ENCODE data around the gene TNRC6A. TPM values are rescaled to one million over a fixed set of nuclear protein-coding genes. Genes with fewer than 3 reads are reported as not detected.
"Not testable (repeated sequence)": the region's sequence is repeated elsewhere in the genome, so short reads cannot be mapped to it uniquely, and the experiment has no call there.

TNRC6A gene
- total RNA-seq, 1 donor from 2014 or later = 53.0 TPM

GRCh38 chr16:24701521-24701951 is 27.9 kb upstream of the TNRC6A start:
- Histone ChIP-seq H3K36me3 (no peaks in the 10 kb centered on the region), H3K4me3 (no peak overlapping the region), H3K27ac (peak overlapping the region; percentile 82), H3K27me3 (no peaks in the 10 kb centered on the region), H3K4me1 (peaks cover 19% of the 10 kb centered on the region), H3K9me3 (no peaks in the 10 kb centered on the region)
- intact Hi-C loops (cut with DNase I) = no loop called here
- TF ChIP-seq CTCF (IDR thresholded peaks at IDR 0.05) (no peak), POLR2A (IDR thresholded peaks at IDR 0.05) (no peak), POLR2AphosphoS5 (IDR thresholded peaks at IDR 0.05; ENCODE audit: insufficient read depth in 1 of 2, low read depth in 1 of 2) (no peak)
- DNase-seq (ENCODE audit: extremely low spot score in 2 of 2) = no peak

- DNase-seq (ENCODE audit: extremely low spot score in 2 of 2); H3K36me3 ChIP-seq; intact Hi-C loops (cut with DNase I); H3K27me3 ChIP-seq; H3K4me1 ChIP-seq; H3K9me3 ChIP-seq; H3K27ac ChIP-seq; H3K4me3 ChIP-seq: not testable (repeated sequence)
Observed at GRCh38 chr16:24707760-24708159, 21.7 kb upstream of the TNRC6A start.

- H3K27me3 ChIP-seq = no peaks in the 10 kb centered on the region
- H3K36me3 ChIP-seq = no peaks in the 10 kb centered on the region
- no peak overlapping the region for H3K27ac ChIP-seq
- H3K9me3 ChIP-seq = no peaks in the 10 kb centered on the region
- DNase-seq (ENCODE audit: extremely low spot score in 2 of 2) = no peak
- no peak overlapping the region for H3K4me3 ChIP-seq
- no peaks in the 10 kb centered on the region for H3K4me1 ChIP-seq
- TF ChIP-seq POLR2AphosphoS5 (IDR thresholded peaks at IDR 0.05; ENCODE audit: insufficient read depth in 1 of 2, low read depth in 1 of 2) (no peak), CTCF (IDR thresholded peaks at IDR 0.05) (no peak), POLR2A (IDR thresholded peaks at IDR 0.05) (no peak)
- intact Hi-C loops (cut with DNase I) = no loop called here
Observed at GRCh38 chr16:24713379-24713778, 16.1 kb upstream of the TNRC6A start.

DNA sequence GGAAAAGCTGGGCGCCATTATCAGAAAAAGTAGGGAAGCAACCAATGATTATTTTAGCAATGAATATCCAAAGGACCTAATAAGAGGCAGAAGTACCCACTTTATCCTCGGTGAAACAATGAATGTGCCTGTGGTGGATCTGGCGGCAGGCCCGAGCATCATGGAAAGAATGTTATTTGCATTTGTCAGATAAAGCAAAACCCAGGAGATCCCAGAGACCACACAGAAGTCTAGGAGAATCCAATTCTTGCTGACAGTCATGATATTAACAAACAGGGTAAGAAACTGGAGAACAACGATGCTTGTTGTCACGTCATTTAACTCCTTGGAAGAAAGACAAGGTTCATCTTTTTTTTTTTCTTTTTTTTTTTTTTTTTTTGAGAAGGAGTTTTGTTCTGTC is 12.0 kb upstream of the TNRC6A start:
- Histone ChIP-seq H3K27me3 (no peaks in the 10 kb centered on the region), H3K4me1 (no peaks in the 10 kb centered on the region), H3K4me3 (no peak overlapping the region), H3K9me3 (no peaks in the 10 kb centered on the region), H3K36me3 (no peaks in the 10 kb centered on the region), H3K27ac (no peak overlapping the region)
- TF ChIP-seq POLR2AphosphoS5 (IDR thresholded peaks at IDR 0.05; ENCODE audit: insufficient read depth in 1 of 2, low read depth in 1 of 2) (no peak), CTCF (IDR thresholded peaks at IDR 0.05) (no peak), POLR2A (IDR thresholded peaks at IDR 0.05) (no peak)
- no peak for DNase-seq (ENCODE audit: extremely low spot score in 2 of 2)
- intact Hi-C loops (cut with DNase I) = no loop called here

DNA sequence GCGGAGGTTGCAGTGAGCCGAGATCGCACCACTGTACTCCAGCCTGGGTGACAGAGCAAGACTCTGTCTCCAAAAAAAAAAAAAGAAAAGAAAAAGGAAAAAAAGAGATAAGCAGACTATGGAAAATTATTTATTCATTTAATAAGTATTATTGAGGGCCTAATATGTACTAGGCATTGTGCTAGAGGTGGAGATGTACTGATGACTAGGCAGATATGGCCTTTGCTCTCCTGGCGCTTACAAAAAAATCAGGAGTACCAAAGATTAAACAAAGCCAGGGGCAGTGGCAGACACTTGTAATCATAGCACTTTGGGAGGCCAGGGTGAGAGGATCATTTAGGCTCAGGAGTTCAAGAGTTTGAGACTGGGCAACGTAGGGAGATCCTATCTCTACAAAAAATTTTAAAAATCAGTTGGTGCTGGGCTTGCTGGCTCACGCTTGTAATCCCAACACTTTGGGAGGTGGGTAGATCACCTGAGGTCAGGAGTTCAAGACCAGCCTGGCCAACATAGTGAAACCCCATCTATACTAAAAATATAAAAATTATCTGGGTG is 10.4 kb upstream of the TNRC6A start:
- H3K36me3 ChIP-seq = no peaks in the 10 kb centered on the region
- no peaks in the 10 kb centered on the region for H3K27me3 ChIP-seq
- H3K4me3 ChIP-seq = no peak overlapping the region
- intact Hi-C loops (cut with DNase I) = no loop called here
- H3K27ac ChIP-seq = no peak overlapping the region
- no peaks in the 10 kb centered on the region for H3K4me1 ChIP-seq
- TF ChIP-seq CTCF (IDR thresholded peaks at IDR 0.05) (no peak), POLR2AphosphoS5 (IDR thresholded peaks at IDR 0.05; ENCODE audit: insufficient read depth in 1 of 2, low read depth in 1 of 2) (no peak), POLR2A (IDR thresholded peaks at IDR 0.05) (no peak)
- DNase-seq (ENCODE audit: extremely low spot score in 2 of 2) = no peak
- no peaks in the 10 kb centered on the region for H3K9me3 ChIP-seq
